Adrenal gland (tissue), 5 donors: ENCODE data around the gene BNC2.

ENCODE experiments used
- CTCF ChIP-seq, 6 experiments: fragments of 450-650 bp in 4 of 6; fragments of 200-600 bp in 2 of 6; sonication (generic) in 1 of 6; IDR thresholded peaks; 1 replicate in 5 of 6; 2 replicates in 1 of 6; pipeline versions ENCODE4 v1.5.1 to v1.8.0; 2016 to 2021; ENCODE audit warnings: antibody characterized with exemption in 6 of 6, mild to moderate bottlenecking in 2 of 6, moderate library complexity in 1 of 6
- POLR2A ChIP-seq, 2 donors: fragments of 450-650 bp; IDR thresholded peaks; one replicate each; pipeline ENCODE4 v1.6.1; 2017; ENCODE audit warnings: antibody characterized with exemption in 2 of 2, mild to moderate bottlenecking in 2 of 2, moderate library complexity in 1 of 2
- donor health status: DM: no; HTN: no; CAD: no.

DNA sequence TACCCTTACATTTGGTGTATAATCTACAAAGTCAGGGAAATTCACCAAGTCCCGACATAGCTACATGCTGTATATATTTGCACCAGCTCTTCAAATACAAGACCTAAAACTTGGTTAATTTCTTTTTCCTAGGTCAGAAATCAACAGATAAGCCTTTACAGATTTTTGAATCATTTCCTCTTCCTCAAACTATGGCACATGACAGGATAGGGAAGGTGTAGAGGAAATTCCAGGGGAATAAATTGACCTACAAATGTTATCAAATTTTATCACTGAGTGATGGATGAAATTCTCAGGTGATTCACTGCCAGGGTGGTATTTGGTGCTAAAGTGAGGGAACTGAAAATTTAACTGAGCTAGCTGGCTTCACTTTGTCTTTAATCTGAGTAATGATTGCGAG, 360.0 kb downstream of the BNC2 start:
- TF ChIP-seq CTCF (IDR thresholded peaks at IDR 0.05) (no peak), POLR2A (IDR thresholded peaks at IDR 0.05) (no peak)
